GM21723 (cell line): ENCODE data around the gene USH2A.

Experiments used
- ATAC-seq: cut with Tn5 transposase; IDR thresholded peaks from one replicate; pipeline ENCODE4 v1.9.1; 2021; ENCODE audit warnings: mild to moderate bottlenecking, moderate library complexity; ENCODE audit not compliant: unreplicated experiment

The USH2A gene

GRCh38 chr1:216144661-216145450 is 278.4 kb downstream of the USH2A start:
- ATAC-seq = no peak

GRCh38 chr1:216142921-216143320 is 280.3 kb downstream of the USH2A start:
- ATAC-seq = no peak

GRCh38 chr1:216140730-216141524 is 282.3 kb downstream of the USH2A start:
- no peak for ATAC-seq

GRCh38 chr1:216124192-216124781 is 299.0 kb downstream of the USH2A start:
- ATAC-seq = no peak

GRCh38 chr1:216123446-216124191 is 299.6 kb downstream of the USH2A start:
- ATAC-seq = no peak

GRCh38 chr1:216119600-216119999 is 303.6 kb downstream of the USH2A start:
- peak; percentile 75 for ATAC-seq

- no peak for ATAC-seq
These were observed 309.1 kb downstream of the USH2A start for GRCh38 chr1:216114180-216114579.

GRCh38 chr1:216113181-216113580 is 310.1 kb downstream of the USH2A start:
- no peak for ATAC-seq

GRCh38 chr1:216111842-216112241 is 311.4 kb downstream of the USH2A start:
- ATAC-seq = no peak

- no peak for ATAC-seq
These were observed 327.8 kb downstream of the USH2A start for GRCh38 chr1:216095400-216095799.

- no peak for ATAC-seq
These were observed 332.7 kb downstream of the USH2A start for GRCh38 chr1:216090556-216090955.

- no peak for ATAC-seq
These were observed 336.6 kb downstream of the USH2A start for GRCh38 chr1:216086678-216087077.

- ATAC-seq = no peak
These were observed 341.8 kb downstream of the USH2A start for GRCh38 chr1:216081445-216081844.

- ATAC-seq = no peak
These were observed 346.5 kb downstream of the USH2A start for GRCh38 chr1:216076751-216077150.

- no peak for ATAC-seq
These were observed 347.9 kb downstream of the USH2A start for GRCh38 chr1:216075339-216075738.

- ATAC-seq = no peak
These were observed 349.3 kb downstream of the USH2A start for GRCh38 chr1:216073793-216074595.

GRCh38 chr1:216071262-216071661 is 352.0 kb downstream of the USH2A start:
- ATAC-seq = no peak

GRCh38 chr1:216064643-216065042 is 358.6 kb downstream of the USH2A start:
- ATAC-seq = no peak

GRCh38 chr1:216057947-216058346 is 365.3 kb downstream of the USH2A start:
- no peak for ATAC-seq

GRCh38 chr1:216057063-216057462 is 366.2 kb downstream of the USH2A start:
- ATAC-seq = no peak
